ENCODE data around the gene HLCS.

GRCh38 chr21:36803816-36804439 is 162.5 kb downstream of the HLCS start:
- TF ChIP-seq POLR2A (IDR thresholded peaks at IDR 0.05) (no peak), CTCF (IDR thresholded peaks at IDR 0.05) (no peak), POLR2AphosphoS5 (IDR thresholded peaks at IDR 0.05) (no peak)

All from breast epithelium (tissue), 3 donors.